G401.6 (cell line): ENCODE measurements around the gene A3GALT2.

ENCODE experiments used
- FAIRE-seq: peaks from 2 replicates; lab custom pipeline; 2012; peaks lifted over from hg19 to GRCh38; lab: Jason Lieb, UNC

A3GALT2 gene

DNA sequence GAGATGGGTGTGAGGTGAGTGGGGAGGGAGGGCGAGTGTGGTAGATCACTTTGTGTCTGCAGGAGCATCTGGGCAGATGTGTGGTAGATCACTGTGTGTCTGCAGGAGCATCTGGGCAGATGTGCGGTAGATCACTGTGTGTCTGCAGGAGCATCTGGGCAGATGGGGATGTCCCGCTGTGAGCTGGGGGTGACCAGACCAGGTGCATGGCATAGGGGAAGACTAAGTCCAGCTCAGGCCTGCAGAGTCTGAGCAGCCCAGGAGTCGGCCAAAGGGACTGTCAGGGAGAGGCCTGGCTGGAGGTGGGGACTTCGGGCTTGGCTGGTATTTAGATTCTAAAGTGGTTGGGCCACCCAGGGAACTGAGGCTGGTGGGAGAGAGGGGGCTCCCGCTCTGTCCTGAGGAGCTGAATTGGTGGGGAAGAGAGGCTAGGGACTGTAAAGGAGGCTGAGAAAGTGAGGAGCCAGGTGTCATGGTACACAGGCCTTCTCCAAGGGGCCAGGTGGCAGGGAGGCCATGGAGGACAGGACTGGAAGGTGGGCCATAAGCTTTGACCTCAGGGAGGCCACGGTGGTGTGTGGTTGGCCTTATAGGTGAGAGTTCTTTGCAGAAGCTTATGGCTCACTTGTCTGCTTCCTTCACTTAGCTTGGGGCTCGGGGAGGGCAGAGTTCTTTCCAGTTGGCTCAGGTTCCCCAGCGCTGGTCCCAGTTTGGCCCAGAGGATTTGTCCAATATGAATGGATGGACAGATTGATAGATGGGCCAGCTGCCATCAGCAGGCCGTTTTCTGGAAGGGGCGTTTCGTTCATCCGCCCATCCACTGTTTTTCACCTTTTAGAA, 49.0 kb downstream of the A3GALT2 start:
- no peak for FAIRE-seq

DNA sequence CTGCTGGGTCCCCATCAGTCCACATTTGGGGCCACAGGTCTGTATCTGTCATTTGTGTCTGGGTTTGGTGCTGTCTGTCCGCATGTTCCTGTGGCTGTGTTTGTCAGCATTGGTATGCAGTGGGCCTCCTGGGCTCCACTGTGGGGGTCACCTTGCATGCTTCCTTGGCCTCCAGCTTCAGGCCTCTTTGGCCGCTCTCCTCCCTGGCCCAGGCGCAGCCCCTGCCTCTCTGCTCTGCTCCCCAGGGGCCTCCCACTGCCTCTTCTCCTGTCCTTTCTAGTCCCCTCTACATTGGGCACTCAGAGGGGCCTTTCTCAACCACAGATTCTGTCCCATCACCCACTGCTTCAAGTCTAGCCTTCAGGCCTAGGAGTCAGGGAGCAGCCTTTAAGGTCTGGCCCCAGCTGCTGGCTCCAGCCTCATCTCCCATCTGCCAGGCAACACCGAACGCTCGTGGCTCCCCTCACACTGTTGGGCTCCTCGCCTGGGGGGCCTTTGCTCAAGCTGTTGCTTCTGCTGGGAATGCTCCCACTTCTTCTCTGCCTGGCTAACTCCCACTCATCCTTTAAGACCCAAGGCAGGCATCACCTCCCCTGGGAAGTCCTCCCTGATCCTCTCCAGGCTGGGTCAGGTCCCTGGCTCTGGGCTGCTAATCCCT, 50.0 kb downstream of the A3GALT2 start:
- no peak for FAIRE-seq

DNA sequence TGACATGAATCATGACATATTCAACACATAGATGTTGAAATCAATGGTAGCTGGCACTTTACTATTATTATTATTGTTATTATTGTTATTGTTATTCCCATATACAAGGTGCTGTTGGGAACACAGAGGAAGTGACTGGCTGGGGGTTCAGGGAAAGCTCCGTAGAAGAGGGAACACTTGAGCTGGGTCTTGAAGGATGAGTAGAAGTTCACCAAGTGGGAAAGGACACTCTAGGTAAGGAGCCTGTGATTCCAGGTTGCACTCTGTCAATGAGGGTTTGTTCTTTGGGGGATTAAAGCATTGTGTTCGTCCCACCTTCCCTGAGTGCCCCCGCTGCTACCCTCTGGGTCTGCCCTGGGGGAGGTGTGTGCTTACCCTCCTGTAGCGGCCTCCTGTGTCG, 50.5 kb downstream of the A3GALT2 start:
- FAIRE-seq = no peak

DNA sequence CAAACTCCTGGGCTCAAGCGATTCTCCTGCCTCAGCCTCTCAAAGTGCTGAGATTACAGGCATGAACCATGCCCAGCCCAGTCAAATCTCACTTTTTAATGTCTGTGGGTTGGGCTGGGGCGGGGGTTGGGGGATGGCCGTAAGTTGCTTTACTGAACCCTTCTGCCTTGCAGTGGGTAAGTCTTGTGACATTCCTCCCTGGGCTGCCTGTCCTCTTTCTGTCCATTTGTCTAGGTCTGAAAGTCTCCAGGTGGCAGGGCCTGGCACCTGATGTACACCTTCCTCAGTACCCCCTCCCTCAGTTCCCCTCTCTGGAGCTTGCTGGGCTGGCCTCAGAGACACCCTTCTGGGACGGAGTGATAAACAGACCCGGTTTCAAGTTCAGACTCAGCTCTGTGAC, 51.3 kb downstream of the A3GALT2 start:
- no peak for FAIRE-seq

DNA sequence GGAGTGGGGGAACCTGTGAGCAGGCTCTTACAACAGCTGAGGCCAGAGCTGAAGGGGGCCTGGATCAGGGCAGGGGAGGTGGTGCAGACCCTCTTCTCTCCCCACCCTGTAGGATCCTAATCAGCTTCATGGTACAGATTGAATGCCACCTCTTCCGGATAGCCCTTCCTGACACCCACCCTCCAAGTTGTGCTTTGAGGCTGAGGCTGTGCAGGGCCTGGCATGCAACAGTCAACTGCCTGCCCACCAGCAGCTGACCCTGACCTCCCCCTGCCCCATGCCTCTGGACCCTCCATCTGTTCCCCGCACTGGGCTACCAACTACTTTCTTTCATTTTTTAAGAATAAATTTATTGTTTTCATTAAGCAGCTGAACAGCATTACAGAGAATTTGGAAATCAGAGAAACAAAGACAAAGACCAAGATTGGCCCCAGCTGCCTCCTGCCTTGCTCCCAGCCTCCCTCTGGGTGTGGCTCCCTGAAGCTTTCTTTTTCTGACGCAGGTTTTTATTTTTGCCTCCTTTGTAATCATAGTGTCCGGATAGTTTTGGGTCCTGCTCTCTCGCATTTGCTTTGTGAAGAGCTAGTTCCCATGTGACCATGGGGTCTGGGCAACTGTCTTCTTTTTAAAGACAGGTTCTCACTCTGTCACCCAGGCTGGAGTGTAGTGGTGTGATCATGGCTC, 51.8 kb downstream of the A3GALT2 start:
- no peak for FAIRE-seq

DNA sequence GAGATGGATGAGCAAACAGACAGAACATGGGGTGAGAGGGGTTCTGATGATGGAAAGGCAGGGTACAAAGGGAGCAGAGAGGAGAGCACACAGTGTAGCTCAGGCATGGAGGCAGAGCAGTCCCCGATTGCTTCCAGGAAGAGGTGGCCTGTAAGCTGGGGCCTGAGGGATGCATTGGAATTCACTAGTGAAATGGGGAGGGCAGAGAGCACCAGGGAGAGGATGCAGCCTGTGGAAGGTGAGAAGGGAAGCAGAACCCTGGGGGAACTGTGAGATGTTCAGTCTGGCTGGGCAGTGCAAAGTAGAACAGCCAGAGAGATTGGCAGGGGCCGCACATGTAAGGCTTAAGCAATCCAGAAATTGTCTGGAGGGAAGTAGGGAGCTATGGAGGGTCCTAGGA, 52.4 kb downstream of the A3GALT2 start:
- no peak for FAIRE-seq

DNA sequence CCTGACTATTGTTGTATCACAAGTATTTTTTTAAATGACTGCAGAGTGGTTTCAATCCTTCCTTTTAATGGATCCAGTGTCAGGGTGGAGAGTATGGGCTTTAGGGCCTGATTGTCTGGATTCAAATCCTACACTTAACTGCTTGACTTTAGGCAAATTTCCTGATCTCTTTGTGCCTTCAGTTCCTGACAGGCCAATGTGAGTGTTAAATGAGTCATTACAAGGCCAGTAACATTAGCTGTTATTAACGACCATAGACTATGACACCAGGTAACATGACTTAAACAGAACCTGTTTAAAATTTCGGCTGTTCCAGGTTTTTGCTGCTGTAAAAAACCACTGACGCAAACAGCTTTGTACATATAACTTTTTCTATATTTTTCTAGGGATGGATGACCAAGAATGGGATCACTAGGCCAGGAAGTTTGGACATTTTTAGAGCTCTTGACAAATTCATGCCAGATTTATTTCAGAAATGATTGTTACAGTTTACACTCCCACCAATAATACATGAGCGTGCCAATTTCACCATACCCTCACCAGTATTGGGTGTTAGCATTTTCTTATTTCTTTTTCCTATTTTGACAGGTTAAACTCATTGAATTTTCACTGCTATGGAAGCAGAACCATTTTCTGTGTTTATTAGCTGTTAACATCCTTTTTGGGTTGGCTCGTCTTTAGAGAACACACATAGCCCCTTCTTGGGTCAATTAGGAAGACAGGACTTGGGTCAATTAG, 53.3 kb downstream of the A3GALT2 start:
- FAIRE-seq = no peak

DNA sequence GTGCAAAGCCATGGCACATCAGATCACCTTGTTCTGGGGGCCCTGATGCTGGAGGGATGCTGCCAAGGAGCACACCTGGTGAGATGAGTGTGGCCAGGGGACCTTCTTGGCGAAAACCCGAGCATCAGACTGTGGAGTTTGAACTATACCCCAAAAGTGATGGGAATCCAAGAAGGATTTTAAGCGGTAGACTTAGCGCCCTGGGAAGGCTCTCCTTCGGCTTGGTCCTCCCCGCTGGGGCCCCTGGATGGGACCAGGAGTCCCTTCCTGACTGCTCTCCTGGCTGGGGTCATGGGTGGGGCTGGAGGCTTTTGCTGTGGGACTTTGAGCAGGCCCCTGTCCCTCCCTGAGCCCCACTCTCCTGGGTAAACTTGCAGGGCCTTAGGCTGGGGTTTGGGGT, 54.1 kb downstream of the A3GALT2 start:
- no peak for FAIRE-seq

DNA sequence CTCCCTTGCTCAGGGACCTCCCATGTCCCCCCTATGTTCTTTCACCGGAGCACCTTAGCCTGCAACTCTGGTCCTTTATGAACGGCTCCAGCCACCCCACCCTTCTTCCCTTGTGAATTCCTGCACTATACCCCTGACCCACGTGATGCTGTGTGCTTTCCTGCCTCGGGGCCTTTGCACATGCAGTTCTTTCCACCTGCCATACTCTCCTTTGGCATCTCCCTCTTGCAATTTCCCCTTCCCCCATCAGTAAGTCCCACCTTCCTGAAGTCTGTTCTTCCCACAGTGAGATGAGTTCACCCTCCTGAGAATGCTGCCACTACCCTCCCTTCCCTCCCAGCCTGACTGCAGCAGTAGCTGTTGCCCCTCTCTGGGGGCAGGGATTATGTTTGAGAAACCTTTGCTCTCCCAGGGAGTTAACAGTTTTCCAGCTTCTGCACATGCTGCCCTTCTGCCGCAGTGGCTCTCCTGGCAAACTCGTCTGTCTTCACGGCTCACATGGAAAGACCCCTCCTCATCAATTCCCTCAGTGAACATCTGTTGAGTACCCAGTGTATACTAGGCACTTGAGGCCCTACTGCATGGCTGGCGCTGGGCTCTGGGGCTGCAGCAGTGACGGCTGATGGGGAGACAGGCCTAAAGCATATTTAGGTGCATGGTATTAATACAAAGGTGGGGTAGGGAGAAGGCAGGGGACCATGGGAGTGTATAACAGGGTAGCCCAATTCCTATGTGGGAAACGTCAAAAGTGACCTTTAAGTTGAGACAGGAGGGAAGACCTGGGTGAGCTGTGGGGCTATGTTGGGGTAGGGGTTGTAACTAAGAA, 54.9 kb downstream of the A3GALT2 start:
- FAIRE-seq = no peak

DNA sequence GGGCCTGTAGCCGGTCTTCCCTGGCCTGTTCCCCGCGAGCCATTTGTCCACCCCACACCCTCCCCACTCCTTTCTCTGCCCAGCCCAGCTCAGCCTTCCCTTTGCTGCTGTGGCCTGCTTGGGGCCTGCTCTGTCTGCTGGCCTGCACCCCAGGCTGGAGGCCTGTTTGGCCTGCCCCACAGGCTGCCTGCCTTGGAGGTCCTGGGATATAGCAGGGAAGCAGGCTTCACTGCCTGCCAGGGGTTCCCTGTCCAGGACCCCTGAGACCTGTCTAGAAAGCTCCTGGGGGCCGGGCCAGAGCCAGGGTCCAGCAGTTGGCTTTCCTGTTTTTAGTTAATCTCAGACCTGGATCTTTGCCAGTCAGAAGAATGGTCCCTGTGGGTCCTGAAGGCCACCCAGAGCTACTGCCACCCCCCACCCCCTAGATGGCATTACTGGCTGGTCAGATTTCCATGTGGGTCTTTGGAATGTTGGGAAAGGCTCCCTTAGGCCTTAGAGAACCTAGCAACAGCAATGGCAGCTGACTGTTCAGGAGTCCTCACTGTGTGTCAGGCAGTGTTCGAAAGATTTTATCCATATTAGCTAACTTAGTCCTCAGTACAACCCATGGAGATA, 56.9 kb downstream of the A3GALT2 start:
- FAIRE-seq = no peak

DNA sequence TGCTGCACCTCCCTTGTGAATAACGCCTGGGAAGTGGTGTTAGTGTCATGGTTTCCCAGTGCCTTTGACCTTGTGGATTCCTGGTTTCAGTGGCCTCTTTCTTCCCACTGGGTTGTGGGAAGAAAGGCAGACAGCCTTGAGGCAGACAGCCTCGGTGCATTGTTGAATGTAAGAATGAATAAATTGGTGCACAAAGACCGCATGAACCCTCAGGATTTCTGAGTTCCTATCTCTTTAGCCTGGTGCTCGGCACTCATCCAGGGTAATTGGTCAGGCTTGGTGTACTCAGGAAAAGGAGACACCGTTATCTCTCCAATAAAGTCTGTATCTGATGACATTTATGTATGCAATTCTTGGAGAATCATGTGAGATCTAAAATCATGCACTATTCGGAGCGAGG, 59.6 kb downstream of the A3GALT2 start:
- FAIRE-seq = no peak

DNA sequence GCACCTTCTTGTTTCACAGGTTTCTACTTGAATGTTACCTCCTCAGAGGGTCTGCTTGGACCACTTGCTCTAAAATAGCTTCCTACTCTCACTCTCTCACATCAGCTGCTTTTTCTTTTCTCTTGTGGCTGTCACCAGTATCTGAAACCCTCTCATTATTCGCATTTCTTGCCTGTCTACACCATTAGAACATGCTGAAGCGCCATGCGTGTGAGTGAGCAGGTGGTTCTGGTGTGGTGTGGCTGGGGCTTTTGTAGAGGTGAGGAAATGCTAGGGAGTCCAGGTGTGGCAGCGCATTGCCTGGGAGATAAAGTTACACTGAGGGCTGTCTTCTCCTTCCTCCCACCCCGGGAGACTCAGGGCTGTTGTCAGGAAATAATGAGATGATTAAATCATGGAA, 60.5 kb downstream of the A3GALT2 start:
- no peak for FAIRE-seq

DNA sequence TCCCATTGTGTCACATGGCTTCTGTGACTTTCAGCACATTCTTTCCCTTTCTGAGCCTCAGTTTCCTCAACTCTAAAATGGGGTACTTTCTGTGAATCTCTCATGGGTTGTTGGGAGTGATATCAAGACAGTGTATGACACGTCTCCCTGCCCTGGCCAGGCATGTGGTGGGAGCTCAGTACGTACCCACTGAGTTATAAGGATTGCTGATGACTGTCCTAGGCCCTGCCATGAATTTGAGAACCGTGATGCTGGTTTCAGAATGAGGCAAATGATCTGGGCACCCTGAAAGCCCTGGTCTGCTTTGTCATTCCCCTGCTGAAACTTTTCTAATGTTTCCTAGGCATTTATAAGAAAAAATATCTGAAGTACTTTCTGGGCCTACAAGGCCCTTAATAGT, 61.0 kb downstream of the A3GALT2 start:
- FAIRE-seq = no peak

DNA sequence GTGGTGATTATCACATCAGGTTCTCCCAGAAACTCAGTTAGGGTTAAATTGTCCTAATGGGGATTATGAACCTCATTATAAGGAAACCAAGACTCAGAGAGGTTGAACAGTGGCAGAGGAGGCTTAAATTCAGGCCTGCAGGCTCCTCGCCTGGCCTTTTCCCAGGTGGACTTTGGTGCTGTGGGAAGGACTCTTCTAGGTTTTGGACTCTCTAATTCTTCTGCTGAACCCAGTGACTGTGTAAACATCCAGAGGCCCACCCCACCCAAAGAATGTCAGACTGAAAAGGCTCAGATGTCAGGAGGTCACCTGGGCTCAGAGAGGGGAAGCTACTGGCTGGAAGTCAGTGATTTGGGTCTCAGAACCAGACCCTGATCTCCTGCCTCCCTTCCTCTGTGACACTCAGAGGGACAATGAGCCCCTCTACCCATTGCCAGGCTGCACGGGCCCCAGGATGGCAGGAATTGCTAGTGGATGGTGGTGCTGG, 62.1 kb downstream of the A3GALT2 start:
- no peak for FAIRE-seq

DNA sequence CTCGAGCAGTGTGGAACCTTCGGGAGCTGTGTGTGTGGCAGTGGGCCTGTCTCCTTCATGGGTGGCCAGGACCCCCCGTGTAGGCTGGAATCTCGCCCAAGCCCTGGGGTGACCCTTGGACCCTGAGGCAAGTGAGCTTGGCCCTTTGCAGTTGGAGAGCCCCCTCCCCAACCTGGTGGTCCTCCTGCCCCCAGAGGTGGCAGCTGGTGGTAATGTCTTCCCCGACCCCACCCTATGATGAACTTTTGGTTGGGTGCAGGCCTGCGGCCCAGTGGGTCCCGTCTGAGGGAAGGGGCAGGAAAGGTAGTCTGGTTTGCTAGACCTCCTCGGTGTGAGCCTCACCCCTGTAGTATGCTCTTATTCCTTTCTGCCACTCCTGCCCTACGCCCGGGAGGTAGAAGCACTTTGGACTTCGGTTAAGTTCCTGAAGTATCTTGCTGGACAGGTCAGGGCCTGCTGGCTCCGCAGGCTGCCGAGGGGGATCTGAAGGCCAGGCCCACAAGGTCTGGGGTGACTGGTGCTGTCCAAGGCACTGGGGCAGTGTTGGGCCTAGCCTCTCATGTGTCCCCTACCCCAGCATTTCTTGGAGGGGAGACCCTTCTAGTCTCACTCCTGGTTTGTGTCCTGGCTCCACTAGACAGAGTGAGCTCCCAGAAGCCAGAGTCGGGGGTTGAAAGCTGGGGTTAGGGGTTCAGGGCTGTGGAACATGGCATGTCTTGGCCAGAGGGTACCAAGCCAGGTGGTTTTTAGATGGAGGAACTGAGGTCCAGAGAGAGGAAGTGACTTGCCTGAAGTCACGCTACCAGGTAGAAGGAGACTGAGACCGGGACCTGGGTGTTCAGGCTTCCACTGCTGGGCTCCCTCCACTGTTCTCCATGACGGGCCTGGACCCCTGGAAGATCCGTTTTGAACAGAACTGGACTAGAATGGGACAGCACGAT, 62.9 kb downstream of the A3GALT2 start:
- FAIRE-seq = no peak

DNA sequence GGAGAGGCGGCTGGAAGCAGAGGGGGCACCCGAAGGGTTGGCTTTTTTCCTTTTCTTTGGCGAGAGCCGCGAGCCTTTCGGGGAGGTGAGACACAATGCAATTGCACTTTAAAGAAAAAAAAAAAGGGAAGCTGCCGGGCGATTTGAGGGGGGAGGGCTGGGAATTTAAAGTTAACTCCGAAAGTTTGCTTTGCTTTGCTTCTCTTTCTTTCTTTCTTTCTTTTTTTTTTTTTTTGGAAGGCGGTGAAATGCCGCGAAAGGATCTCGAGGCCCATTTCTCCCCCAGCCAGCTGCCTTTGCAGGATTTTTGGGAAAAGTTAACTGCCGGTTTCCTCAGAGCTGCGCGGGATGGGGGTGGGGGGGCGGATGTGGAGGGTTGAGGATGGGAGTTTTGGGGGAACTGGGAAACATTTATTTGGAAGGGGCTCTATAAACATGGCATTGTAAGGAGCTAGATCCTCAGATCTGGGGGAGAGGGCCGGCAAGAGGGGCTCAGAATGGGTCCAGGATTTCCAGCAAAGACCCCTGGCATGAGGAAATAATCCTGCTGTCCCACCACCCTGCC, 63.6 kb downstream of the A3GALT2 start:
- FAIRE-seq = no peak
